WI38 (cell line): ENCODE data around the gene NAGA.
A peak's percentile ranks its signal among the peaks of the same experiment; 100 is the strongest.
"Not testable (repeated sequence)": the region's sequence is repeated elsewhere in the genome, so short reads cannot be mapped to it uniquely, and the experiment has no call there.

ENCODE experiments used
- H3K4me3 ChIP-seq: 2 replicates; pipeline ENCODE4 v1.5.1; 2011; ENCODE audit warnings: low read depth, mild to moderate bottlenecking, control low read depth, low read length
- TF ChIP-seq, protein P1 (sequence below): IDR thresholded peaks from 2 replicates; pipeline ENCODE4 v1.5.1; 2012; ENCODE audit warnings: low read depth, mild to moderate bottlenecking, control low read depth, low read length

The NAGA gene

DNA sequence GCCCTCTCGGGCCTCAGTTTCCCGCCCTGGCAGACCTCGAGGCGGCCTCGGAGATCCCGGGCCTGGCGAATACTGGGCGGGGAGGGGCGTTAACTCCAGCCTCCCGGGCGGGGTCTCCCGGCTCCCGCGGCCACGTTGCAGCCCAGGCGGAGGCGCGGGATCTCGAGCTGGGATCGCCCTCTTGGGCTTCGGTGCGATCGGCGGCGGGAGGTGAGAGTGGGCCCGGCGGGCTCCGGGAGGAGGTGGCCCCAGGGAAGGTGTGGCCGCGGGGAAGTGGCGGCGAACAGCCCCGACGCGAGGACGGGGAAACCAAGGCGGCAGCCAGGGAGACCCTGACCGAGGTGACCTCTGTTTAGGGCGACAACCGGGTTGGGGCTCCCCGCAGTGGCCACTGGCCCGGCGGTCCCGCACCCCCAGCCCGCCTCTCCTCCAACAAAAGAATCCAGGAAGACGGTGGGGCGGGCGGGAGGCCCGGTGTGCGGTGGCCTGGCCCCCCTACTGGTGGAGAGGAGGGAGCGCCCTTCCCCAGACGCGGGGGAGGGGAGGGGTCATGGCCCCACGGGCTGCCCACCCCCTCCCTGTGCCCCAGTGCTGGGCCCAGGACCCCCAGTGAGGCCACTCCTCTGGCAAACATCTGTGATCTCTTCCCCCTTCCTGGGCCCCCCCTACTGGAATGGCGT, 3.7 kb upstream of the NAGA start, which contains the start of gene PHETA2:
PHETA2 (plus strand) TSS at position 117 of the 680 bp plus-strand sequence. CDS start 3,046 bp downstream, outside the sequence.
- TF ChIP-seq, protein P1, sequence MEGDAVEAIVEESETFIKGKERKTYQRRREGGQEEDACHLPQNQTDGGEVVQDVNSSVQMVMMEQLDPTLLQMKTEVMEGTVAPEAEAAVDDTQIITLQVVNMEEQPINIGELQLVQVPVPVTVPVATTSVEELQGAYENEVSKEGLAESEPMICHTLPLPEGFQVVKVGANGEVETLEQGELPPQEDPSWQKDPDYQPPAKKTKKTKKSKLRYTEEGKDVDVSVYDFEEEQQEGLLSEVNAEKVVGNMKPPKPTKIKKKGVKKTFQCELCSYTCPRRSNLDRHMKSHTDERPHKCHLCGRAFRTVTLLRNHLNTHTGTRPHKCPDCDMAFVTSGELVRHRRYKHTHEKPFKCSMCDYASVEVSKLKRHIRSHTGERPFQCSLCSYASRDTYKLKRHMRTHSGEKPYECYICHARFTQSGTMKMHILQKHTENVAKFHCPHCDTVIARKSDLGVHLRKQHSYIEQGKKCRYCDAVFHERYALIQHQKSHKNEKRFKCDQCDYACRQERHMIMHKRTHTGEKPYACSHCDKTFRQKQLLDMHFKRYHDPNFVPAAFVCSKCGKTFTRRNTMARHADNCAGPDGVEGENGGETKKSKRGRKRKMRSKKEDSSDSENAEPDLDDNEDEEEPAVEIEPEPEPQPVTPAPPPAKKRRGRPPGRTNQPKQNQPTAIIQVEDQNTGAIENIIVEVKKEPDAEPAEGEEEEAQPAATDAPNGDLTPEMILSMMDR: peak; percentile 37
- H3K4me3 ChIP-seq: peak within 1 kb of the TSS; percentile 66

DNA sequence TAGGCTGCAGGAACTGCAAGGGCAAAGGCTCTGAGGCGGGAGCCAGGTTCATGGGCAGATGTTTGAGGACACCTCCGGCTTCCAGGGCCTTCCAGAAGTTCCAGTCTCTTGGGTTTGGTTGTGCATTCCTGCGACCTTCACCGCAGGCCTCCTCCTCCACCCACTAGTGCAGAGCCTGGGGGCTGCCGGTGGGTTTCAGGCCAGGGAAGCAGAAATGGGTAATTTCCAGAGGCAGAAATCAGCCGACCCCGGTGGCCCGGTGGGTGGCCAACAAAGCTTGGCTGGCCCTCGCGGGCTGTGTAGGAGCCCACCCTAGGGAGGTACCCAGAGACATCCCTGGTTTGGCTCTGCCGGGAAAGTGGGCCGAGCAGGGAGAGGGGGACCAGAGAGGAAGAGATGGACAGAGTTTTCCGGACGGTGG, 3.0 kb upstream of the NAGA start:
- peak overlapping the region; percentile 66 for H3K4me3 ChIP-seq
- TF ChIP-seq, protein P1: no peak

DNA sequence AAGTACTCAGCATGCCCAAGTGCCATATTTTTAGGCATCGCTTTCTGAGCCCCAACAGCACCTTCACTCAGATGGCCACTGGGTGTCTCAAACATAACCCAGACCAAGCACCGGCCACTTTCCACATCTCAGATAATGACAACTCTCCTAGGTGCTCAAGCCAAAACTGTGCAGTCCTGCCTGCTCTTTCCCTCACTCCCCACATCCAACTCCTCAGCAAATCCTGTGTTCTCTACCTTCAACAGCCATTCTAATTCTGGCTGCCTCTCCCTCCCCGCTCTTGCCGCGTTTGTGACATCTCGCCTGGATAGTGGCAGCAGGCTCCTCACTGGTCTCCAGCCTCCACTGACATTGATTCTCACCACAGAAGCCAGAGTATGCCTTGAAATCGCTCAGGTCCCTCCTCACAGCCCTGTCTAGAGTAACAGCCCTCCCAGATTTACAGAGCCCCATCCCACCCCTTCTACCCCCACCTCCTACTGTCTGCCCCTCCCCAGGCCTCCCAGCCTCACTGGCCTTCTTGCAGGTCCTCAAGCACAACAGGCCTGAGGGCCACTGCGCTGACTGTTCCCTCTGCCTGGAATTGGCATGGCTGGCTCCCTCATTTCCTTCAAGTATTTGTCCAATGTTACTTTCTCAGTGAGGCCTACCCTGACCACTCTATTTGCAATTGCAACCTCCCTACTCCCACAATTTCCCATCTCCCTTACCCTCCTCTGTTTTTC, 2.2 kb upstream of the NAGA start:
- TF ChIP-seq, protein P1: no peak
- H3K4me3 ChIP-seq: no peak overlapping the region

DNA sequence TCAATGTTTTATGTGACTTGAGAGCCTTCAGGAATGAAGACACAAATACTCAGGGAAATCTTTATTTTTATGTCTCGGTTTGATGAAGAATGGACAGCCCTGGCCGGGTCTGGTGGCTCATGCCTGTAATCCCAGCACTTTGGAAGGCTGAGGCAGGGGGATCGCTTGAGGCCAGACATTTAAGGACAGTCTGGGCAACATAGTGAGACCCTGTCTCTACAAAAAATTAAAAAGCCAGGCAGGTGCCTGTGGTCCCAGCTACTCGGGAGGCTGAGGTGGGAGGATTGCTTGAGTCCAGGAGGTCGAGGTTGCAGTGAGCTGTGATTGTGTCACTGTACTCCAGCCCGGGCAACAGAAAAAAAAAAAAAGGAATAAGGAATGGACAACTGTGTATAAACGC, 896 bp upstream of the NAGA start:
- H3K4me3 ChIP-seq: not testable (repeated sequence)

DNA sequence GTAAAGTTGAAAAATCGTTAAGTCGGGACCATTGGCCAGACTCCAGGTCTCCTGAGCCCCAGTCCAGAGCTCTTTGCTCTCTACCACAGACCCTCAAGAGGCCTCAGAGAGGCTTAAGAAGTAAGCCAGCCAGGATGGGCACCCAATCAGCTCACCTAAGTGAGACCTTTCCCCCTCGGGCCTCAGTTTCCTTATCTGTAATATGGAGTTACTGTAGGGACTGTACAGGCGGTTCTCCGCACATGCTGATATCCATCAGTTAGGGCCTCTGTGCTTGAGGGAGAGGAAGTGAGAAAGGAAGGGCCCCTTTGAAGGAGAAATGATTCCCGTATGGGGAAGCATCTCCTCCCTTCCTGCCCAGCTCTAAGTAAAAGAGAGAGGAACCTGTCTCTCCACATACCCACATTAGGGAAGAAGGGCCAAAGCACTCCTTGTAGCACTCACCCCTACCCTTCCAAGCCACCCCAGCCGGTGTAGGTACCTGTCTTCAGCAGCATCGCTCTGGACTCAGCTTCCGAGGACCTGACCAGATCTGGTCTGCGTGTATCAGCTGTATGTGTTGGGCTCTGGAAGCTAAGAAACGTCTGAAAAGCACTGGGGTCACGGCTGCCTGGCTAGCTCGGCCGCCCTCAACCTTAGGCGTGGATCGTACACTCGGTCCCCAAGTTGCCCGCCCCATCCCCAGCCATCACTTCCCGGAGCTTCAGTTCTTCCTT, 653 bp downstream of the NAGA start:
- TF ChIP-seq, protein P1: no peak
- peak overlapping the region; percentile 63 for H3K4me3 ChIP-seq

DNA sequence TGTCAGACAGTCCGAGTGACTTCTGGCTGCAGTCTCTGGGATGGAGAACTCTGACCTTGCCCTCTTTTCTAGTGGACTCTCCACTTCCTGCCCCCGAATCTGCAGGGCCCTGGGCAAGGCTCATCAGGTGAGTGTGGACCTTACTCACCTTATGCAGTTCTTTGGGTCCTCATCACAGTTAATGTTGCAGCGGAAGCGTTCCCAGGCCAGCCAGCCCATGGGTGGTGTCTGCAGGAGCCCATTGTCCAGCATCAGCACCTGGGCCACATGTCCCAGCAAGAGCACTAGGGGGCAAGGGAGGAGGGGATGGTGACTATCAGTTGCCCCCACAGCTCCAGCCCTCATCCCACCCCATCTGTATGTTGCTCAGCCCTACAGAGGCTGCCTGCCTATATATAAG, 2.3 kb downstream of the NAGA start:
- TF ChIP-seq, protein P1: no peak
- H3K4me3 ChIP-seq: no peak overlapping the region

DNA sequence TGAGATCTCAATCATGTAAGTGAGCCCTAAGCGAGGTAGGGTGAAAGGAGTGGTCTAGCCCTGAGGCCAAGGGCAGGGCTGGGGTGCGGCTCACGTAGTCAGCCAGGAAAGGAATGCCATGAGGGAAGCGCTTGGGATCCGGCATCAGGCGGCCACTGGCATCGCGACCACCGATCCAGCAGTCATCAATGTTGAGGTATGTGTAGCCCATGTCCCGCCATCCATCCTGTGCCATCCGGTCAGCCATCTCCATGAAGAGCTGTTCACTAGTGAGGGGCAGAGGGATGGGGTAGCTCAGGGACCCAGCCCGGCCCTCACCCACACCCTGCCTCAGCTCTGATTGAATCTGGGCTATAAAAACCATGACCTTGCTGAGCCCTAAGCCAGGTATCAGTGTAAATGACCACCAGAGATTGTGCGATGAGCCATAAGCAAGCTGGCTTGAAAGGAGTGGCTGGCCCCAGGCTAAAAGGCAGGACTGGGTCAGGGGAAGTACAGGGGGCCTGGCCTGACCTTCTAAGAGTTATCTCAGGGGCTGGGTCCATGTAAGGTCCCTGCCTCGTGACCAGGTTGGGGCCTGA, 2.9 kb downstream of the NAGA start:
- TF ChIP-seq, protein P1: no peak
- H3K4me3 ChIP-seq: no peak overlapping the region
